A204.1 (cell line): Measurements from ENCODE around the gene HK2.
"Not testable (repeated sequence)": the region's sequence is repeated elsewhere in the genome, so short reads cannot be mapped to it uniquely, and the experiment has no call there.

Experiments
- FAIRE-seq: peaks from 2 replicates; lab custom pipeline; 2012; peaks lifted over from hg19 to GRCh38; lab: Jason Lieb, UNC

The HK2 gene

GRCh38 chr2:74834792-74835755 is 1.1 kb downstream of the HK2 start:
- FAIRE-seq: no peak

- no peak for FAIRE-seq
Observed at GRCh38 chr2:74835831-74836674, 2.1 kb downstream of the HK2 start.

- no peak for FAIRE-seq
Observed at GRCh38 chr2:74836675-74837401, 2.9 kb downstream of the HK2 start.

GRCh38 chr2:74841641-74842040 is 7.7 kb downstream of the HK2 start:
- FAIRE-seq: no peak

GRCh38 chr2:74843433-74843832 is 9.5 kb downstream of the HK2 start:
- FAIRE-seq: no peak

- FAIRE-seq: no peak
Observed at GRCh38 chr2:74843899-74844298, 10.0 kb downstream of the HK2 start.

- FAIRE-seq: no peak
Observed at GRCh38 chr2:74844752-74845151, 10.8 kb downstream of the HK2 start.

GRCh38 chr2:74845217-74845751 is 11.4 kb downstream of the HK2 start:
- no peak for FAIRE-seq

- no peak for FAIRE-seq
Observed at GRCh38 chr2:74845991-74846390, 12.1 kb downstream of the HK2 start.

GRCh38 chr2:74846481-74846880 is 12.6 kb downstream of the HK2 start:
- no peak for FAIRE-seq

GRCh38 chr2:74847070-74847858 is 13.3 kb downstream of the HK2 start:
- no peak for FAIRE-seq

GRCh38 chr2:74849228-74849892 is 15.4 kb downstream of the HK2 start:
- FAIRE-seq: no peak

GRCh38 chr2:74850496-74851190 is 16.7 kb downstream of the HK2 start:
- no peak for FAIRE-seq

GRCh38 chr2:74851191-74851566 is 17.3 kb downstream of the HK2 start:
- FAIRE-seq: no peak

- not testable (repeated sequence) for FAIRE-seq
Observed at GRCh38 chr2:74853360-74853759, 19.4 kb downstream of the HK2 start.

- FAIRE-seq: no peak
Observed at GRCh38 chr2:74854401-74854800, 20.5 kb downstream of the HK2 start.

GRCh38 chr2:74855114-74855707 is 21.3 kb downstream of the HK2 start:
- FAIRE-seq: not testable (repeated sequence)

GRCh38 chr2:74856004-74856578 is 22.2 kb downstream of the HK2 start:
- FAIRE-seq: no peak

- no peak for FAIRE-seq
Observed at GRCh38 chr2:74856599-74856998, 22.7 kb downstream of the HK2 start.
